ENCODE measurements around the gene ZFP1. TPM values are rescaled to one million over a fixed set of nuclear protein-coding genes. Genes with fewer than 3 reads are reported as not detected.

ZFP1 gene
- polyA plus RNA-seq, 1 of the 3 experiments (the other 2 are of a cell fraction), result 3.0 TPM

- Histone ChIP-seq H3K9ac (no peak overlapping the region), H3F3A (replicated peaks; ENCODE audit: insufficient read depth) (no peaks in the 10 kb centered on the region), H3K36me3 (replicated peaks in 1 of 2; ENCODE audit: control insufficient read depth in 1 of 2, insufficient read depth in 2 of 2, low read length in 1 of 2) (no peaks in the 10 kb centered on the region), H3K4me3 (ENCODE audit: low read depth in 2 of 2, low read length in 1 of 2) (no peak overlapping the region), H3K9me3 (no peaks in the 10 kb centered on the region), H3K27me3 (ENCODE audit: insufficient read depth) (no peaks in the 10 kb centered on the region), H3K27ac (ENCODE audit: low read depth in 2 of 2, low read length in 1 of 2) (no peak overlapping the region), H3K9me2 (no peaks in the 10 kb centered on the region), H3K4me1 (ENCODE audit: control insufficient read depth in 1 of 2, insufficient read depth in 2 of 2, low read depth in 1 of 2, low read length in 1 of 2) (no peaks in the 10 kb centered on the region), H3K79me2 (ENCODE audit: insufficient read depth) (no peaks in the 10 kb centered on the region), H4K20me1 (ENCODE audit: insufficient read depth) (no peaks in the 10 kb centered on the region), H3K4me2 (no peak overlapping the region), H2AFZ (ENCODE audit: low read depth) (no peak overlapping the region)
- TF ChIP-seq FOSL2 (IDR thresholded peaks at IDR 0.05; ENCODE audit: borderline replicate concordance, low read depth), result no peak
- no peak for TF ChIP-seq SMC3 (IDR thresholded peaks at IDR 0.05; ENCODE audit: low read depth, low read length)
- TF ChIP-seq, protein P1, sequence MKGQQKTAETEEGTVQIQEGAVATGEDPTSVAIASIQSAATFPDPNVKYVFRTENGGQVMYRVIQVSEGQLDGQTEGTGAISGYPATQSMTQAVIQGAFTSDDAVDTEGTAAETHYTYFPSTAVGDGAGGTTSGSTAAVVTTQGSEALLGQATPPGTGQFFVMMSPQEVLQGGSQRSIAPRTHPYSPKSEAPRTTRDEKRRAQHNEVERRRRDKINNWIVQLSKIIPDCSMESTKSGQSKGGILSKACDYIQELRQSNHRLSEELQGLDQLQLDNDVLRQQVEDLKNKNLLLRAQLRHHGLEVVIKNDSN (IDR thresholded peaks at IDR 0.05; ENCODE audit: borderline replicate concordance, low read depth), result no peak
- no peak for TF ChIP-seq EZH2phosphoT487 (IDR thresholded peaks at IDR 0.05; ENCODE audit: borderline replicate concordance, low read depth)
- no peak for TF ChIP-seq REST (IDR thresholded peaks at IDR 0.05; ENCODE audit: low read depth, low read length)
- TF ChIP-seq NRF1 (IDR thresholded peaks at IDR 0.05; ENCODE audit: low read depth, low read length), result no peak
- TF ChIP-seq IRF3 (IDR thresholded peaks at IDR 0.05; ENCODE audit: low read depth, low read length), result no peak
- TF ChIP-seq, protein P2, sequence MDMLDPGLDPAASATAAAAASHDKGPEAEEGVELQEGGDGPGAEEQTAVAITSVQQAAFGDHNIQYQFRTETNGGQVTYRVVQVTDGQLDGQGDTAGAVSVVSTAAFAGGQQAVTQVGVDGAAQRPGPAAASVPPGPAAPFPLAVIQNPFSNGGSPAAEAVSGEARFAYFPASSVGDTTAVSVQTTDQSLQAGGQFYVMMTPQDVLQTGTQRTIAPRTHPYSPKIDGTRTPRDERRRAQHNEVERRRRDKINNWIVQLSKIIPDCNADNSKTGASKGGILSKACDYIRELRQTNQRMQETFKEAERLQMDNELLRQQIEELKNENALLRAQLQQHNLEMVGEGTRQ (IDR thresholded peaks at IDR 0.05; ENCODE audit: borderline replicate concordance, low read depth, low read length), result no peak
- TF ChIP-seq FOXJ3 (CRISPR knock-in tag; IDR thresholded peaks at IDR 0.05), result no peak
- no peak for TF ChIP-seq MXI1 (IDR thresholded peaks at IDR 0.05; ENCODE audit: low read depth, low read length)
- TF ChIP-seq SIN3A (IDR thresholded peaks at IDR 0.05; ENCODE audit: borderline replicate concordance, low read depth, low read length), result no peak
- no peak for TF ChIP-seq CHD2 (IDR thresholded peaks at IDR 0.05; ENCODE audit: low read length, partially characterized antibody)
- no peak for TF ChIP-seq ELF1 (IDR thresholded peaks at IDR 0.05)
- WGBS (ENCODE audit: low lambda C conversion rate), result 82% methylated on average over 9 of the region's 11 CpGs
- CTCF ChIA-PET, result interaction anchor here (0.7 to 1.4 kb wide), 3 partner anchors 8 to 178 kb away, joined by 3 to 11 read pairs (median 3); no protein-coding TSS in a partner anchor
- DNase-seq, result no peak
- POLR2A ChIA-PET, result no interaction called here
These were observed 59.5 kb downstream of the ZFP1 start for GRCh38 chr16:75207831-75208230.

All from SK-N-SH (cell line).